ENCODE results near the gene NUDT8.
"Not testable (repeated sequence)": the region's sequence is repeated elsewhere in the genome, so short reads cannot be mapped to it uniquely, and the experiment has no call there.

The NUDT8 gene

GRCh38 chr11:67641338-67642172, 11.8 kb upstream of the NUDT8 start:
- no peak for DNase-seq

DNA sequence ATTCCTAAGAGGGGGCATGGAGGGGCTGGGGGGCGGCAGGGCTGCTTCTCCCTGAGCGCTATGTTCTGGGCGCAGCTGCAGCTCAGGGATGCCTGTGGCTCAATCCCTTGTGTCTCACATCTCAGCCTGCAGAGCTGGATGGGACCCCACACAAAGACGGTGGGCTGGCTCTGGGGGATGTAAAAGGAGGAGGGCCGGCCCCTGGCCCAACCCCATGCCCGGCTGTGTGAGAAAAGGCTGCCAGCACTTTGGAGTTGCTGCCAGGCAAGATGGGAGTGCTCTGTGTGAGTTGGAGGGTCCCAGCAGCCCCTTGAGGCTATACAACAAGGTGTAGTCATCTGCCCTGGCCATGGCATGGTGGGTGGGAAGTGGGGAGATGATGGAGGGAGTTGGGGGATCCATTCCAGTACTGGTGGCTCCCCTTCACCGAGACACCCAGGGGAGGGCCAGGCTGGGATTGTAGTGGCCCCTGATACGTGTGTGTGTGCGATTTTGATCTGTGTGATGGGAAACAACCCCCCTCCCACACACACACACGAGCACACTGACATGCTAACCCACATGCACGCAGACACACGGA, 11.1 kb upstream of the NUDT8 start:
- no peak for DNase-seq

- DNase-seq: peak; percentile 83
Measured at GRCh38 chr11:67640021-67640757, 10.5 kb upstream of the NUDT8 start.

- DNase-seq: no peak
Measured at GRCh38 chr11:67639438-67639859, 9.7 kb upstream of the NUDT8 start, which contains the start of gene TBX10. TSS of gene TBX10 (minus strand) at chr11:67639763. CDS start at chr11:67639472, 291 bp downstream.

- DNase-seq: no peak
Measured at GRCh38 chr11:67638535-67639437, 9.0 kb upstream of the NUDT8 start.

GRCh38 chr11:67637441-67637840, 7.7 kb upstream of the NUDT8 start:
- not testable (repeated sequence) for DNase-seq

- DNase-seq: no peak
Measured at GRCh38 chr11:67636962-67637361, 7.2 kb upstream of the NUDT8 start.

- no peak for DNase-seq
Measured at GRCh38 chr11:67635231-67635521, 5.4 kb upstream of the NUDT8 start.

GRCh38 chr11:67634366-67635230, 4.9 kb upstream of the NUDT8 start:
- no peak for DNase-seq

DNA sequence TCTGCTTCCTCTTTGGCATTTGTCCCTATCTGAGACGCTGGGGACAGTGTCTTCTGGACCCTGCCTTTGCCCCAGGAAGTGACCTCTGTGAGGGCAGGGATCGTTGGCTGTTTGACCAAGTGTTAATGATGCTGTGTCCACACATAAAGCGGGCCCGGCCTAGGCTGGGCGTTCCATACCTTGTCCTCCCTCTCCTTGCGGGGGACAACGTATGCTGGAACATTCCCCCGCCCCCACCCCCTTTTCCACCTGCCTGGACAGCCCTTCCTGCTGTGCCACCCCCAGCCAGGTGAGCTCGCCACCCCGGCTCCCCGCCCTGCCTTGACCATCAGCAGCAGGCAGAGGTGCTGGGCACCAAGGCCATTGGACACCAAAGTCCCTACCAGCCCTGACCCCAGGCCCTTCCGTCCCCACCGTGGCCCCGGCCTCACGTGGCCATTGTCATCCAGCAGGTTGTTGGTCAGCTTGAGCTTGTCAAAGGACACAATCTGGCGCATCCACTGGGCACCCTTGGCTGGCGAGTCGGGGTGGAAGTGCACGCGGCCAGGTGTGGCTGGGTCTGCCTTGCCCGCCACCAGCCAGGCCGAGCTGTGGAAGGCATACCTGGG, 4.1 kb upstream of the NUDT8 start:
- no peak for DNase-seq

GRCh38 chr11:67632982-67633755, 3.4 kb upstream of the NUDT8 start:
- no peak for DNase-seq

- DNase-seq: no peak
Measured at GRCh38 chr11:67632175-67632981, 2.6 kb upstream of the NUDT8 start.

GRCh38 chr11:67631853-67632174, 2.1 kb upstream of the NUDT8 start:
- no peak for DNase-seq

DNA sequence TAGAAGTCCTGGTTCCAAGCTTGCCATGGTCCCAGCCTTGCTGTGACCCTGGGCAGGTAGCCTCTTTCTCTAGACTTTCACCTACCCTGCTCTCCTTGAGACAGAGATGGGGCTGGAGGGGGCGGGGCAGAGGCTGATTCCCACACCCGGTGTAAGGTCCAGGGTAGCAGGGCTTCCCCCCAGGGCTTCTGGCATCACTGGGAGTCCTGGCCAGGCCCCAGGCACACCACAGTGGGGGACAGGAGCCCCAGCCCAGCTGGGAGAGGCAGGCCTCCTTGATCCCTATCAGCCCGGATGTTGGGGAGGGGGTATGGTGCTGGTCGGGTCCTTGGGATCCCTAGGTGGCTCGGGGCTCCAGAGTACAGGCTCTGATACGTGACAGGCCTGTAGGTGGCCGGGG, 1.7 kb upstream of the NUDT8 start:
- DNase-seq: no peak

- no peak for DNase-seq
Measured at GRCh38 chr11:67630943-67631331, 1.2 kb upstream of the NUDT8 start.

DNA sequence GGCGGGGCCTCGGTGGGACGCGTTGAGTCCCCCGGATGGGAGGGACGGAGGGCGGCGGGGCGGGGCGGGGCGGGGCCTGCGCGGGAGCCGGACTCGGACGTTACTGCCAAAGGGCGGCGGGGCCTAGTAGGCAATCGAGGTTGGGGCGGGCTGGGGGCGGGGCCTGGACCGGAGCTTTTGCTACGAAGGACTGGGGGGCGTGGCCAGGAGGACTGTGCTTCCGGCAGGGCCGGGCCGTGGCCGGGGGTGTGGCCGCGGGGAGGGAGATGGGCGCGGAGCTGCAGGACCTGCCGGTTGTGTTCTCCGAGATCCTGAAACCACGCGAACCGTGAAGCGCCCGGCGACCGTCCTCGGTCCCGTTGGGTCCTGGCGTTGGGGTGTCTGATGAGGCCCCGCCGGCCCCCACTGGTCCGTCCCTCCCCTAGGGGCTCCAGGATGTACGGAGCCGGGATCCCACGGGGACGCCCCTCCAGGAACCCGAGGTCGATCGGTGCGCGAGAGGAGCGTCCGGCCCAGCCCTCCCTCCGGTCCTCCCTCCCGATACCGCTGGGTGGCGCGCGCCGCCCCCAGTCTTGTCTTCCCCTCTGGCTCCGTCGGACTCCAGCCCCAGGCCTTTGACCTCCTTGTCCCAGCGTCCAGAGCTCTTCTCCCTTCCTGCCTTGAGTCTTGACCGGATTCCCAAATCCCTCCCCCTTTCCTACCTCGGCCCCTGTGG, 648 bp upstream of the NUDT8 start:
- DNase-seq: peak; percentile 95

GRCh38 chr11:67628710-67629385, 889 bp downstream of the NUDT8 start:
- no peak for DNase-seq

DNA sequence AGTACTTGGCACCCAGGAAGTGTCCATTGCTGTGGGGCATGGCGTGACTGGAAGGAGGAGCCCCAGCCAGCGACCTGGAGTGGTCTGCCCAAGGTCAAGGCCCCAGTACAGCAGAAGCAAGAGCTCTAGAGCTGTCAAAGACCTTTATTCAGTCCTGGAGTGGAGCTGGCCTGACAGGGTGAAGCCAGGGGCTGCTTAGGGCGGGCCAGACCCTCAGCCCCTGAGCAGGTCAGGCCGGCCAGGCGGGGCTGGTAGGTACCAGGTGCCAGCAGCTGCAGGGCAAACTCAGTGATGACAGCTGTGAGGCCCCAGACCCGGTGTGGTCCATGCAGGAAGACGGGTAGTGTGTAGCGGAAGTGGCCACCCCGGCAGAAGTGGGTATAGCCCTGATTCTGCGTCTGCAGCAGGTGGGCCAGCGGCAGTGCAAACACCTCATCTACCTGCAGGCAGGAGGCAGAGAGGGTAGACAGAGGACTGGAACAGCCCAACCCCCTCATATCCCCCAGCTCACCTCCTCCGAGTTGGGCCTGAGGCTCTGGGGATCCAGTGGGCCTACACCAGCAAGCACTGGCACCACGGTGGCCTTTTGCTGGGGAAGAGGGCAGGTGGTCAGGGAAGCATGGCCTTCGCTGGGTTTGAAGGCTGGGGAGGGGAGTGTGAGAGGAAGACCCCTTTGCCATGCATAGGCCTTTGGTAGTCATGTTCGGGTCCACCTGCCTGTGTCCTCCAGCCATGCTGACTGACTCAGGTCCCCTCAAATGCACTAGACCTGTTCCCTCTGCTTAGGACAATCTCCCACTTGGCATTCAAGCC, 1.7 kb downstream of the NUDT8 start:
- DNase-seq: no peak

All from retina (tissue), 1 donor.